Erythroblast (primary cell): Measurements from ENCODE around the gene XYLT1.

Source experiments
- GATA1 ChIP-seq: IDR thresholded peaks from 2 replicates; pipeline ENCODE4 v1.6.1; 2011; ENCODE audit warnings: low read depth, mild to moderate bottlenecking, control low read depth, low read length, moderate library complexity
- POLR2A ChIP-seq: IDR thresholded peaks from 2 replicates; pipeline ENCODE4 v1.6.1; 2011; ENCODE audit warnings: mild to moderate bottlenecking, low read length

DNA sequence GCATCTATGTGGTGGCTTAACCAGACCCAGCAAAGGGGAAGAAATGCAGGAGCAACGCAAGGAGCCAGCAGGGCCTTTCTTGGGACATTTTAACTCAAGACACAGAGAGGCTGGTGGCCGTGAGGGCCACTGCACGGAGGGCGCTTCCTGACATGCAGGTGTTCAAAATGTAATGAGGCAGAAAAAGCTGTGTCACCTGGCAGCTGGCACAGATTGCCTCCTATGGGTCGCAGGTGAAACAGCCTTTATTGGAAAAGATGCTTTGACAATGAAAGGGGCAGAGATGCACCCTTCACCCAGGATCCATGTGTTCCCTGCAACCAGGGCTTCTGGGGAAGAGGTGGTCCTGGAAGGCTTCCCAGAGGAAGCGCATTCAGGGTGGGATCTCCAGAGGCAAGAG is 219.3 kb downstream of the XYLT1 start:
- no peak for TF ChIP-seq POLR2A
- TF ChIP-seq GATA1, result no peak
